WTC11 (cell line): ENCODE results near the gene CNMD.

Experiments used
- CTCF ChIP-seq: fragments of 200-600 bp; IDR thresholded peaks from 2 replicates; pipeline ENCODE4 v1.8.0; 2022; ENCODE audit warnings: antibody characterized with exemption
- MAX ChIP-seq: sonication (generic); formaldehyde crosslinking; IDR thresholded peaks from 2 replicates; pipeline ENCODE4 v1.8.0; 2022; ENCODE audit warnings: mild to moderate bottlenecking, missing genetic modification reagents
- NR1H2 ChIP-seq: sonication (generic); formaldehyde crosslinking; IDR thresholded peaks from 2 replicates; pipeline ENCODE4 v1.9.0; 2021; ENCODE audit warnings: mild to moderate bottlenecking, moderate library complexity, missing genetic modification reagents
- NR3C1 ChIP-seq: sonication (generic); formaldehyde crosslinking; conservative IDR thresholded peaks from 2 replicates; pipeline ENCODE4 v1.8.1; 2023; ENCODE audit warnings: low read depth, mild to moderate bottlenecking, missing genetic modification reagents

- no peak for TF ChIP-seq CTCF
- no peak for TF ChIP-seq NR1H2 (CRISPR knock-in tag)
- no peak for TF ChIP-seq MAX (CRISPR knock-in tag)
- TF ChIP-seq NR3C1 (CRISPR knock-in tag) = no peak
Measured at GRCh38 chr13:52711286-52711685, 28.3 kb downstream of the CNMD start.
